Adrenal gland (tissue), 5 donors: Measurements from ENCODE around the gene RNF151.

Experiments
- POLR2A ChIP-seq, 2 donors: fragments of 450-650 bp; IDR thresholded peaks; one replicate each; pipeline ENCODE4 v1.6.1; 2017; ENCODE audit warnings: antibody characterized with exemption in 2 of 2, mild to moderate bottlenecking in 2 of 2, moderate library complexity in 1 of 2
- TF ChIP-seq, protein P1 (sequence below), 6 experiments: fragments of 450-650 bp in 4 of 6; fragments of 200-600 bp in 2 of 6; sonication (generic) in 1 of 6; IDR thresholded peaks; 1 replicate in 5 of 6; 2 replicates in 1 of 6; pipeline versions ENCODE4 v1.5.1 to v1.8.0; 2016 to 2021; ENCODE audit warnings: antibody characterized with exemption in 6 of 6, mild to moderate bottlenecking in 2 of 6, moderate library complexity in 1 of 6
- donor health status: DM: no; HTN: no; CAD: no.

DNA sequence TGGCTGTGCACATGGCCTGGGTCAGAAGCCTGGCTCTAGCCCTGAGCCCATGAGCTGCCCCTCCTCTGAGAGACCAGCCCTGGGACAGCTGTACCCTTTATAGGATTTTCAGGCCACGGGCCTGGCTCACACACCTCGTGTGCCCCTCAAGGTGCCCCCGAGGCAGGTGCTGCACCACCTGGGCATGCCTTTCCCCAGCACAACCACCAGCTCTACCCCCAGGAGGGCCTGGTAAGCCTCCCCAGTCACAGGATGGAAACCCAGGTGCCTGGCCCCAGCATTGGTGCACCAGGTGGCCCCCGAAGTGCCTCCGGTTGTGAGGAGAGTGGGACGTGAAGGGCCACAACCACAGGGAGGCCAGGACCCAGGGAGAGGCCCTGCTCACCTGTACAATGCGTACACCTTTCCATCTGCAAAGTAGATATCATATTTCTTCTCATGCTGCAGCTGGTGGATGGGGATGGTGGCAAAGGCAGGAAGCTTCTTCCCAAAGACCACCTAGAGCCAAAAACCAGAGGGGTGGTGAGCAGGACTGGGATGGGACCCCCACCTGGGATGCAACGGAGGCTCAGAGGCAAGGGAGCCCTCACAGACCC is 36.7 kb downstream of the RNF151 start:
- TF ChIP-seq POLR2A (IDR thresholded peaks at IDR 0.05), result no peak
- TF ChIP-seq, protein P1, sequence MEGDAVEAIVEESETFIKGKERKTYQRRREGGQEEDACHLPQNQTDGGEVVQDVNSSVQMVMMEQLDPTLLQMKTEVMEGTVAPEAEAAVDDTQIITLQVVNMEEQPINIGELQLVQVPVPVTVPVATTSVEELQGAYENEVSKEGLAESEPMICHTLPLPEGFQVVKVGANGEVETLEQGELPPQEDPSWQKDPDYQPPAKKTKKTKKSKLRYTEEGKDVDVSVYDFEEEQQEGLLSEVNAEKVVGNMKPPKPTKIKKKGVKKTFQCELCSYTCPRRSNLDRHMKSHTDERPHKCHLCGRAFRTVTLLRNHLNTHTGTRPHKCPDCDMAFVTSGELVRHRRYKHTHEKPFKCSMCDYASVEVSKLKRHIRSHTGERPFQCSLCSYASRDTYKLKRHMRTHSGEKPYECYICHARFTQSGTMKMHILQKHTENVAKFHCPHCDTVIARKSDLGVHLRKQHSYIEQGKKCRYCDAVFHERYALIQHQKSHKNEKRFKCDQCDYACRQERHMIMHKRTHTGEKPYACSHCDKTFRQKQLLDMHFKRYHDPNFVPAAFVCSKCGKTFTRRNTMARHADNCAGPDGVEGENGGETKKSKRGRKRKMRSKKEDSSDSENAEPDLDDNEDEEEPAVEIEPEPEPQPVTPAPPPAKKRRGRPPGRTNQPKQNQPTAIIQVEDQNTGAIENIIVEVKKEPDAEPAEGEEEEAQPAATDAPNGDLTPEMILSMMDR (IDR thresholded peaks at IDR 0.05), result no peak
